Stimulated activated CD4-positive, alpha-beta T cell treated with anti-CD3 and anti-CD28 coated beads, Interleukin-15, amount 100 ng/mL, for 1 hour (primary cell): ENCODE results near the gene GRIK4.

Source experiments
- DNase-seq, 2 donors: peaks; one replicate each; pipeline ENCODE4 v3.0.0-alpha.2; 2020; ENCODE audit warnings: low read depth in 1 of 2, low spot score in 1 of 2

GRIK4 gene

DNA sequence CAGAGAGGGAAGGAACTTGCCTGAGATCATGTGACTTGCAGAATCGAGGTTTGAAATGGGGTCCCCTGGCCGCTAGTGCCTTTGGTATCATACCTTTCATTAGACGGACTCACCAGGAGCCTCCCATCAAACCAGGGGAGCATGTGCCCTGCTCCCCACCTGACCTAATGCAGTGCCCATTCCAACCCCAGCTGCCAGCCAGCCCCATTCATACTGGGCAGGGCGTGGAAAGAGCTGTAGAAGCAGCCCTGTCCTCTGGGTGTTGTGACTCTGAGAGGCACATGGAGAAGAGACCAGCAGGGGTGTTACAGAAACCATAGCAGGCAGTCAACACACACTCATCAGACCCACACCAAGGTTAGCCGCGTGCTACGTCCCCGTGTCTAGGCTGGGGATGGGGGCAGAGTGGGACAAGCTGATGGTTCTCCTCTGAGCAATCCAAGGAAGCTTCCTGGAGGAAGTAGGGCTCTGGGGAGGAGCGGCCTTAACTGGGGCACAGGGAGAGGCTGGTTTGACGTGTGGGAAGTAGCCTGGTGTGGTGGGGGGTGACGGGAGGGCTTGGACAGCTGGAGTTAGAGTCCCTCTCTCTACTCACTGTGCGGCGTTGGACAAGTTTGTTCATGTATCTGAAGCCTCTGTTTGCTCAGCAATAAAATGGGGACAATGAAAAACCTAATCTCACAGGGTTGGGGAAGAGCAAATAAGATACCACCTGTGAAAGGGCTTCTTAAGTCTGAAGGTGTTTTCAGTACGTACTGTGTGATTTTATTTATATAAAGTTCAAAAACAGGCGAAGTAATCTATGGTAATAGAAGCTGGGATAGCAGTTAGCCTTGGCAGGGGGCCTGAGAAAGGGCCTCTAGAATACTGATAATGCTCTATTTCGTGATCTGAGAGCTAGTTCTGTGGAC is 14.0 kb downstream of the GRIK4 start:
- DNase-seq = no peak

DNA sequence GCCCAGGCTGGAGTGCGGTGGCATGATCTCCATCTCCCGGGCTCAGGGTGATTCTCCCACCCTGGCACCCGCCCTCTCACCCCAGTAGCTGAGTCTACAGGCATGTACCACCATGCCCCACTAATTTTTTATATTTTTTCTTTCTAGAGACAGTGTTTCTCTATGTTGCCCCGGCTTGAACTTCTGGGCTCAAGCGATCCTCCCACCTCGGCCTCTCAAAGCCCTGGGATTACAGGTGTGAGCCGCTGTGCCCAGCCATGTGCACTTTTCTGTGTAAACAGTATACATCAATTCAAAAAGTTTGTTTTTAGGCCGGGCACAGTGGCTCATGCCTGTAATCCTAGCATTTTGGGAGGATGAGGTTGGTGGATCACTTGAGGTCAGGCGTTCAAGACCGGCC is 14.7 kb downstream of the GRIK4 start:
- no peak for DNase-seq

- DNase-seq = no peak
These were observed 15.7 kb downstream of the GRIK4 start for GRCh38 chr11:120527111-120527761.

- DNase-seq = no peak
These were observed 17.2 kb downstream of the GRIK4 start for GRCh38 chr11:120528749-120529148.

DNA sequence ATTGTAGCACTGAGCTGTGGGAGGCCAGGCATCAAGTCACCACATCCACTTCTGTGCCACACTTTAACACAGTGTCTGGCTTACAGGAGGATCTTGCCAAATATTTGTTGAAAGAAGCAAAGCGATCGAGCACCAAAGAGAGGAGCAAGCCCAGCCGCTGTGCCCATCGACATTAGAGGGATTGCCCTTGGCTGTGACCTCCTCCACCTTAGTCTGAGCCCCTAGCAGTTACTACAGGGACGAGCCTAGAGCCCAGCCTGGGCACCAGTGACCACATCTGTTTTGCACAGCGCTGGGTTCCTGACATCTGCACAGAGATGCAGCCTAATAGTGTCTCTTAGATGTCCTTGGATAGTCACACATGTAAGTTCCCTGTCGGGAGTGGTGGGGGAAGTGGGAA is 17.7 kb downstream of the GRIK4 start:
- no peak for DNase-seq

DNA sequence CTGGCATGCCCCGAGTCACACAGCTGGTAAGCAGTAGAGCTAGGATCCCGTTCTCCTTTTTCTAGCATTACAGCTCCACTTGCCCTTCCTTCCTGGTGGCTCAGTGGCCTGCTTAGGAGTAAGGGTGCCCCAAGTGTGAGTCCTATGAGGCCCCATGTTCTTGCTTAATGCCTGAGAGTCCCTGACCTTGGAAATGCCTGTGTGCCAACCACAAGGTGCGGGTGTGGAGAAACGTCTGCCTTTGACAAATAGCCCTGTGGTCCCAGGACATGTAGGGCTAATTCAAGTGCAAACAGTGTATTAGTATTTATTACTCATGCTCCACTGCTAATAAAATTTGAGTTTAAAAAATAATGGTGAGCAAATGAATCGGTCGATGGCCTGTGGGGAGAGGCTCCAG is 18.4 kb downstream of the GRIK4 start:
- DNase-seq = no peak

- no peak for DNase-seq
These were observed 20.7 kb downstream of the GRIK4 start for GRCh38 chr11:120532082-120532831.

DNA sequence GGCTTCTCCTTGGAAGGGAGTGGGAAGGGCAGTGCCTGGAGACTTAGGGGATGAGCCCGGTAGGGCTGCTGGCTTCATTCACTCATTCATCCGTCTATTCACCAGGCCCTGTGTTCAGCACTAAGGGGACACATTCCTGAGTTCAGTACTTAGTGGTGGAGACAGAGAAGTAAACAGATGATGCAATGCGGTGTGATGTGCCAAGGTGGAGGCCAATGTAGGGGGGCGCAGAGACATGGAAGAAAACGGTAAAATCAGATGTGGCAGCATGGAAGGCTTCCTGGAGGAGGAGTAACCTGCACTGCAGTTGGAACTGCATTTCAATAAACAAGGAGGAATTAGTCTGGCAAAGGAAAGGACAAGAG is 21.3 kb downstream of the GRIK4 start:
- DNase-seq = no peak

DNA sequence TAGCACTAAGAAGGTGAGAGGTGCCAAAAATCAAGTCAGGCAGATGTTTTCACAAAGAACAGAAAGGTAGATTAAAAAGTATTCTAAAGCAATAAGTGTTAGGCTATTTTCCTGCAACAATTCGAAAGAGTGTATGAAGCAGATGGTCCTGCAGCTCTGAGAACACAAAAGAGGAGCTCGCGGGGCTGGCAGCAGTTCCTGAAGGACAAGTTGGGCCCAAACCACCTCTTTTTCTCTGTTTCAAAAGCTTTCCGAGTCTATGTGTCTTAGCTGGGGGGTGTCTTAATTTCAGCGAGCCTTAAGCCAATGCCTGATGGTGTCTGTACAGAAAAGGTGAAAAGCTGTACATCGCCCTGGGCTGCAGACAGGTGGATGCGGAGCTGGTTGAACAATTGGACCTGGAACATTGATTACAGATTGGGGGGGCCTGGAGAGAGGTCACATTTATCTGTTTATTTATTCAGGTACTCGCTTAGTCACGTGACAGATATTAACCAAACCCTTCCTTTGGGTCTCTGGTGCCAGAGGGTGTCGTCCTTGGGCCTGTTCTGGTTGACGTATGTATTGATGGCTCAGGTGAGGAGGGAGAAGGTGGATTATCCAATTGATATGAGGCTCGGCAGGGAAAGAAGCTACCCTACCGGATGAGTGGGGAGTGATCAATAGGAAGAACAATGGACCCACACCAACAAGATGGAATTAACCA is 24.7 kb downstream of the GRIK4 start:
- DNase-seq = no peak

DNA sequence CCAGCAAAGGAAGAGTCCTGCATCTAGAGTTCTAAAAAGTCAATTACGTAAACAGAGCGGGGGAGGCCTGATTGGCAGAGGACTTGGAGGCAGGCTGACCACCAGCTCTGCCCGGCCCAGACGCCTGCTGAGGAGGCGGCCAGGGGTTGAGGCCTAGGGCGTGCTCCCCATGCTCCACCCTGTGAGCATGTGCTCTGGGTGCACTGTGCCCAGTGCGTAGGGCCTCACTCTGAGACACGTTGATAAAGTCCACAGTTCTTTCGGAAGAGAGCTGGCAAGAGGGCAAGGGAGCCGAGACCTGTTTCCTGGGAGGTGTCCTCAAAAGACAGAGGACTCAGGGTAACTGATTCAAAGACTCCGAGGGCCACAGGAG is 25.2 kb downstream of the GRIK4 start:
- DNase-seq = no peak

- DNase-seq = no peak
These were observed 26.4 kb downstream of the GRIK4 start for GRCh38 chr11:120537996-120538395.

- no peak for DNase-seq
These were observed 27.2 kb downstream of the GRIK4 start for GRCh38 chr11:120538707-120539106.

DNA sequence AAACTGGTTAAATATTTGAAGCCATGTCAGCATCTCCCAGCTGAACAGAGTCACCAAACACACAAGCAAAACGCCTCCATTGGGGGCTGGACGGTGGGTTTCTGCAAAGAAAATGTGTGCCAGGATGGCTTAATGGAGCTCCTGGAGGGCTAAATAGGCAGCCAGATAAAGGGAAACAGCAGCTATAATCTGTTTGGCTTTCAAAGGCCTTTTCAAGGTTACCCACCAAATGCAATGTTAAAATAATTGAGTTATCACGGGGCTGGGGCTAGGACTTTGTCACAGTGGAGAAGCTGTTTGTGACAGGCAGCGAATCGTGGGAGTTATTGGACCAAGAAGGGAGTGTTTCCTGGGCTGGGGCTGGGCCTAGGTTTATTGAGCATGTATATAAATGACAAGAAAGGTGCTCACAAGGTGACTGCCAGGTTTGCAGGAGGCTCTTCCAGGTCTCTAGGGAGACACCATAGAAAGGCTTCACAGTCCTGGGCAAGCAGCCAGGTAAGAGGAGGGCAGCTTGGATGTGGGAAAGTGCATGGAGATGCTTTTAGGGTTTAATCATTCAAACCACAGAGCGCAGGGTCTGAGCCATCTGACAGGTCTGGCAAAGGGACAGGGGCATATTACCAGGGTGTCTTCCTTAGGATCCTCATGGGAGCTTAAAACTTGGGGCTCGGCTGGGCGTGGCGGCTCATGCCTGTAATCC is 28.3 kb downstream of the GRIK4 start:
- no peak for DNase-seq

GRCh38 chr11:120540744-120541465 is 29.4 kb downstream of the GRIK4 start:
- DNase-seq = no peak

GRCh38 chr11:120543521-120544215 is 32.1 kb downstream of the GRIK4 start:
- DNase-seq = no peak

GRCh38 chr11:120545813-120546212 is 34.3 kb downstream of the GRIK4 start:
- no peak for DNase-seq

DNA sequence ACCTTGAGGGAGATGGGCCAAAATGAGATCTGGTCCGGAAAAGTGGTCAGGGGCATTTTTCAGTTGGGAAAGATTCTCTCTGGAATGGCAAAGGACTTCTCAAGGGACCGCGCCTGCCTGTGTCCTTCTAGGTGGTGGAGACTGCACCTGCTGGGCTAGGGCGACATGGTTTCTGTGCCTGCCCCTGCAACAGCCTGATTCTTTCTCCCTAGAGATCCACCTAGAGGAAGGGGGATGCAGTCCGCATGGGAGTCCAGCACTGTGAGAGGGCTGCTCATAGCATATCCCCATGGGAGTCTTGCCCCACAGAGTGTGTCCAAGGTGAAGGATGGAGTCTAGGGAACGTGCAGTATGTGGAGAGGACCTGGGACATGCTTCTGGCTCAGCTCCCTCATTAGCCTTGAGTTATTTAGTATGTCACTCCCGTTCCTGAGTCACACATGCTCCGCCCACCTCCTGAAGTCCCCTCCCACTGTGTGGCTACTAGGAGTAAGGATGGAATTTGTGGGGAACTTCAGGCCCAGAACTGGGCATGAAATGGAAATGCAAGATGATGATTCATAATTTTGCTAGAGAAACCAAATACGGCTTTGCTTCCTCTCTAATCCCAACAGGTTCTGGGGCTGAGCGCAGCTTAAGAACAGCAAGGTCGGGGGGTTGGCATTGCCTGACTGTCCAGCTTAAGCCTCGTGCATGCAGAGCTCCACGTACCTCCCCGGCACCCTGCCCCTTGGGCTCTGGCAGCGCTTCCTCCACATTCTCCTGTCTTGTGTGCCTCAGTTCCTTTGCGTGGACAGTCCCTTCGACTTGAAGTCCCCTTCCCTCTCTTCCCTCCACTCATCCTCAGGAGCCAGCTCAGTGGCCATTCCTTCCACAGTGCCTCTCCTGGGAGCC is 35.0 kb downstream of the GRIK4 start:
- no peak for DNase-seq

DNA sequence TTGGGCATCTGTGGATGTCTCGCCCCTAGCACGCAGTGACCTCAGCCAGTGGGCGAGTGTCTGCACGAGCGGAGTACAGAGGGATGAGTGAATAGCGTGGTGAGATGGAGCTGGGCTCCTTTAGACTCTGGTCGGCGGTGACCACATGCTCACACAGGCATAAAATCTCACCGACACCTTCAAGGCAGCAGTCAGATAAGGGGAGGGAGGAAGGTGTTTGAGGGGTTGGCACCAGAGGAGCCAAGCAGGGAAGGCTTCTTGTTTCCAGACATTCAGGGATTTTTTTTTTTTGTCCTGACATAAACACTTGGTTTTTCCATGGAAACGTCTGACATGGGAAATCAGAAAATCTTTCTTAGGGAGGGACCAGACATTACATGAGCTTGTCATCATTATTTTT is 35.8 kb downstream of the GRIK4 start:
- no peak for DNase-seq
